NAMALWA (cell line): ENCODE results near the gene CHRNB1.

ENCODE experiments used
- DNase-seq: peaks from one replicate; pipeline ENCODE4 v3.0.0-alpha.2; 2015; ENCODE audit warnings: low spot score

CHRNB1 gene

GRCh38 chr17:7484919-7485377 is 40.1 kb downstream of the CHRNB1 start:
- peak; percentile 61 for DNase-seq

DNA sequence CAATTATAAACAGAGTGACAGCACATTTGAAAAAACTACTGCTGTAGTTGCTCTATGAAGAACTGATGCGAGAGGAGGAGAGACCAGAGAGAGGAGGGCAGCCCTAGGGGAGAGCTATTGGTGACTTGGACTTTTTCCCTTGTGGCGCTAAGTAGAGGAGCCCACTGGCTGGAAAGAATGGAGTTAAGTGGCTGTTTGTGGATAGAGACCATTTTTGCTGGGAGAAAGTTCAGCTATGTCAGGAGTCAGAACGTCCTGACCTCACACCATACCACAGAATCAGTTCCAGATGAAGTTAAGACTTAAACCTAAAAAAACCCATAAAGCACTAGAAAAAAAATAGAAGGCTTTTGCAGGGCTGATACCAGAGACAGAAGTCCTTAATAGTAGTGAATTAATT is 41.3 kb downstream of the CHRNB1 start:
- DNase-seq = no peak

GRCh38 chr17:7490144-7490543 is 45.3 kb downstream of the CHRNB1 start:
- no peak for DNase-seq

DNA sequence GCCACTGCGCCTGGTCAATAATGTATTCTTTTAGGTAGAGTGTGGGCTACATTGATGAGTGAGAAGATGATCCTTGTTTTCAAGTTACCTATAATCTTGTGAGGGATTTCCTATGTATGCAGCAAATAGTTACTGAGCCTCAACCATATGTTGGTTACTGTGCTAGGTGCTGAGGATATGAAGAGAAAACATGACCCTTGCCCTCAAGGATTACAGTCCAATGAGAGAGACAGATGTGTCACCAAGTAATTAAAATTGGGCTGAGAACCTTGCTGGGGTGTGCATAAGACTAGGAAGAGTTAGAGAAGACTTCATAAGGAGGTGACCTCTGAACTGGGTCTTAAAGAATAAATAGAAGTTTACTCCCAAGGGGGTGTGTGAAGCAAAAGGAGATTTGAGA is 46.7 kb downstream of the CHRNB1 start:
- DNase-seq = no peak

DNA sequence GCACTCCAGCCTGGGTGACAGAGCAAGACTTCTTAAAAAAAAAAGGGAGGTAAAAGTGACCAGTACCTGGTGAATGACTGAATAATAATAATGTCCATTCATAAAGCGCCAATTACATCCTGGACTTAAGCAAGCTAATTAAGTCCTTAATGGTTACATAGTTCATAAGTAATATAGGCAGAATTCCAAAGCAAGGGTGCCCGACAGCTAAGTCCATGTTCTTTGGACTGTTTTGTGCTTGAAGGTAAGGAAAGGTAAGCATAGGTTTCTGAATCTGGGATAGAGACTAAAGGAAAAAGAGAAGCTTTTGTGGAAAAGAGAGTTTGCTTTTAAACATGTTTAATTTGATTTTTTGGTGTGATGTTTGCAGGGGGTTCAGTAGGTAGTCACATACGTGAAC is 49.1 kb downstream of the CHRNB1 start:
- DNase-seq = no peak

DNA sequence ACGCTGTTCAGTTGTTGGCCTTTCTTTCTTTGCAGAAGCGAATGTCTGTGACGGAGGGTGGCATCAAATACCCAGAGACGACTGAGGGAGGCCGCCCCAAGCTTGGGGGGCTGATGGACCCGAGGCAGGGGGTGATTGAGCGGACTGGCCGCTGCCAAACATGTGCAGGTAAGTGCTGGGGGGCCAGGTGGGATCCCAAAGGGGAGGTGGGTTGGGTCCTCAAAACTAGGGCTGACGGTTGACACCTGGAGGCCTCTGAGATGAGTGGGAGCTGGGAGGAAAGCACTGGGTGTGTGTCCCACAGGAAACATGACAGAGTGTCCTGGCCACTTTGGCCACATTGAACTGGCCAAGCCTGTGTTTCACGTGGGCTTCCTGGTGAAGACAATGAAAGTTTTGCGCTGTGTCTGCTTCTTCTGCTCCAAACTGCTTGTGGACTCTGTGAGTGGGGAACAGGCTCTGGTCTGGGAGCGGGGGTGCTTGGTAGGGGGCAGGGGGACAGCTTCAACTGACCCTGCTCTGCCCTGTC is 51.1 kb downstream of the CHRNB1 start:
- no peak for DNase-seq

DNA sequence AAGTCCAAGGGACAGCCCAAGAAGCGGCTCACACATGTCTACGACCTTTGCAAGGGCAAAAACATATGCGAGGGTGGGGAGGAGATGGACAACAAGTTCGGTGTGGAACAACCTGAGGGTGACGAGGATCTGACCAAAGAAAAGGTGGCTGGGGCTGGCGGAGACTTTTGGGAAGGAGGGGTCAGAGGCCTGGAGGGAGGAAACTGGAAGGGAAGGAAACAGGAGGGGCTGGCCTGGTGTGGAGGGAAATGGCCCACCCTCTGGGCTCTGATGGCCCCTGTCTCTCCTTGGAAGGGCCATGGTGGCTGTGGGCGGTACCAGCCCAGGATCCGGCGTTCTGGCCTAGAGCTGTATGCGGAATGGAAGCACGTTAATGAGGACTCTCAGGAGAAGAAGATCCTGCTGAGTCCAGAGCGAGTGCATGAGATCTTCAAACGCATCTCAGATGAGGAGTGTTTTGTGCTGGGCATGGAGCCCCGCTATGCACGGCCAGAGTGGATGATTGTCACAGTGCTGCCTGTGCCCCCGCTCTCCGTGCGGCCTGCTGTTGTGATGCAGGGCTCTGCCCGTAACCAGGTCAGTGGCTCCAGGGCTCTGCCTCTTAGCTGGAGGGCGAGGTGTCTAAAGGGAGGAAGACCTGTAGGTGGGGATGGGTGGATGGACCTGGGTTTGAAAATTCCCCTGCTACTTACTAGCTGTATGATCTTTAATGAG is 51.8 kb downstream of the CHRNB1 start:
- no peak for DNase-seq

GRCh38 chr17:7497228-7497627 is 52.4 kb downstream of the CHRNB1 start:
- no peak for DNase-seq

- no peak for DNase-seq
Observed at GRCh38 chr17:7497636-7498035, 52.8 kb downstream of the CHRNB1 start.

DNA sequence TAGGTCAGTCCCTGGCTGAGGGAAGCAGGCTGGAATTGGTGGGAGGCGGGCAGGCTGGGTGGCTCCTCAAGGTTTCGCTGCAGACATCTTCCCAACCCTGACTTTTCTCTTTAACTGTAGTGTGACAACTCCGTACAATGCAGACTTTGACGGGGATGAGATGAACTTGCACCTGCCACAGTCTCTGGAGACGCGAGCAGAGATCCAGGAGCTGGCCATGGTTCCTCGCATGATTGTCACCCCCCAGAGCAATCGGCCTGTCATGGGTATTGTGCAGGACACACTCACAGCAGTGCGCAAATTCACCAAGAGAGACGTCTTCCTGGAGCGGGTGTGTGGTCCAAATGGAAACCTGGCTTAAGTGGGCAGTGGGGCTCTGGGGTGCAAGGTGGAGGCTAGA is 54.3 kb downstream of the CHRNB1 start:
- DNase-seq = no peak

- no peak for DNase-seq
Observed at GRCh38 chr17:7501729-7502128, 56.9 kb downstream of the CHRNB1 start.

- DNase-seq = no peak
Observed at GRCh38 chr17:7502171-7502847, 57.4 kb downstream of the CHRNB1 start.

DNA sequence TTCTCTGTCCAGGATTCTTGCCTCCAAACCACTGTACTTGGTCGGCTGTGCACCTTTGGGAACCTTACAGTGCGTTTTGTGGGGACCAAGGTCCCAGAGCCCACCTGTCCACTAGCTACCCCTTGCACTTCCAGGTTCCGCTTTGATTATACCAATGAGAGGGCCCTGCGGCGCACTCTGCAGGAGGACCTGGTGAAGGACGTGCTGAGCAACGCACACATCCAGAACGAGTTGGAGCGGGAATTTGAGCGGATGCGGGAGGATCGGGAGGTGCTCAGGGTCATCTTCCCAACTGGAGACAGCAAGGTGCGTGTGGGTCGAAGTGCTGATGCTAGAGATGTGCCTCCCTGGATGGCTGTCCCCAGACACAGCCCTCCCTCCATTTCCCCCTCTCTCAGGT is 58.1 kb downstream of the CHRNB1 start:
- DNase-seq = no peak

DNA sequence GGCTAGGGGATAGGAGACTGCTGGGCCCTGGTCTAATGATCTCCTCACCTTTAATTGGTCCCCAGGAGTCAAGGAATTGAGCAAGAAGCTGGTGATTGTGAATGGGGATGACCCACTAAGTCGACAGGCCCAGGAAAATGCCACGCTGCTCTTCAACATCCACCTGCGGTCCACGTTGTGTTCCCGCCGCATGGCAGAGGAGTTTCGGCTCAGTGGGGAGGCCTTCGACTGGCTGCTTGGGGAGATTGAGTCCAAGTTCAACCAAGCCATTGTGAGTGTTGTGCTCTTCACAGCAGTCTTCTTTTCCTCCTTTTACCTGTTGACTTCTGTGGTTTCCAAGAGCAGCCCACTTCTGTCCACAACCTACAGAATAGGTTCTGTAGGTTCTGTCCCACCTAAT is 58.7 kb downstream of the CHRNB1 start:
- no peak for DNase-seq
